ENCODE results near the gene POLR2B.
A peak's percentile ranks its signal among the peaks of the same experiment; 100 is the strongest.
"Not testable (repeated sequence)": the region's sequence is repeated elsewhere in the genome, so short reads cannot be mapped to it uniquely, and the experiment has no call there.

POLR2B gene

GRCh38 chr4:56990109-56990905, 11.6 kb downstream of the POLR2B start:
- DNase-seq = no peak

GRCh38 chr4:56995525-56995924, 16.8 kb downstream of the POLR2B start:
- no peak for DNase-seq

- no peak for DNase-seq
These were observed 21.1 kb downstream of the POLR2B start for GRCh38 chr4:56999751-57000150.

GRCh38 chr4:57013543-57014120, 34.9 kb downstream of the POLR2B start:
- no peak for DNase-seq

- DNase-seq = no peak
These were observed 40.3 kb downstream of the POLR2B start for GRCh38 chr4:57018980-57019379.

- no peak for DNase-seq
These were observed 41.9 kb downstream of the POLR2B start for GRCh38 chr4:57020467-57021101.

- no peak for DNase-seq
These were observed 44.4 kb downstream of the POLR2B start for GRCh38 chr4:57023104-57023503.

GRCh38 chr4:57034520-57034919, 55.8 kb downstream of the POLR2B start:
- no peak for DNase-seq

GRCh38 chr4:57037982-57038604, 59.4 kb downstream of the POLR2B start:
- DNase-seq = peak; percentile 16 to 24

GRCh38 chr4:57039345-57039744, 60.6 kb downstream of the POLR2B start:
- no peak for DNase-seq

GRCh38 chr4:57040510-57040909, 61.8 kb downstream of the POLR2B start:
- no peak for DNase-seq

- DNase-seq = no peak
These were observed 62.3 kb downstream of the POLR2B start for GRCh38 chr4:57041020-57041419.

- no peak for DNase-seq
These were observed 64.0 kb downstream of the POLR2B start for GRCh38 chr4:57042711-57043169.

- no peak for DNase-seq
These were observed 64.9 kb downstream of the POLR2B start for GRCh38 chr4:57043347-57044251.

- DNase-seq = no peak
These were observed 65.6 kb downstream of the POLR2B start for GRCh38 chr4:57044279-57044678.

GRCh38 chr4:57044996-57045395, 66.3 kb downstream of the POLR2B start:
- no peak for DNase-seq

GRCh38 chr4:57047046-57047445, 68.3 kb downstream of the POLR2B start:
- not testable (repeated sequence) for DNase-seq

GRCh38 chr4:57048590-57049304, 70.1 kb downstream of the POLR2B start:
- DNase-seq = no peak

GRCh38 chr4:57051095-57051494, 72.4 kb downstream of the POLR2B start:
- DNase-seq = no peak

GRCh38 chr4:57051524-57051923, 72.8 kb downstream of the POLR2B start:
- no peak for DNase-seq

GRCh38 chr4:57053508-57053907, 74.8 kb downstream of the POLR2B start:
- DNase-seq = no peak

GRCh38 chr4:57055886-57056285, 77.2 kb downstream of the POLR2B start:
- DNase-seq = no peak

All from stimulated activated CD4-positive, alpha-beta T cell treated with anti-CD3 and anti-CD28 coated beads, Interleukin-2, amount 100 ng/mL, for 48 hours (primary cell).